Fibroblast of pulmonary artery (primary cell): ENCODE results near the gene LTBP1.

ENCODE experiments used
- DNase-seq: peaks from one replicate; pipeline ENCODE4 v3.0.0-alpha.2; 2010; ENCODE audit warnings: low read depth
- H3K4me3 ChIP-seq: replicated peaks from 2 replicates; pipeline ENCODE4 v1.5.1; 2011; ENCODE audit warnings: low read depth, mild to moderate bottlenecking, control low read depth, low read length, moderate library complexity
- CTCF ChIP-seq: IDR thresholded peaks from 2 replicates; pipeline ENCODE4 v1.5.1; 2011; ENCODE audit warnings: mild to moderate bottlenecking, control low read depth, low read length, inconsistent platforms; ENCODE audit errors: missing control alignments

The LTBP1 gene

GRCh38 chr2:32942793-32943485 is 3.8 kb upstream of the LTBP1 start:
- no peak for TF ChIP-seq CTCF
- H3K4me3 ChIP-seq, result no peak overlapping the region
- no peak for DNase-seq

GRCh38 chr2:32945286-32945685 is 1.5 kb upstream of the LTBP1 start:
- no peak for DNase-seq
- H3K4me3 ChIP-seq, result no peak overlapping the region

GRCh38 chr2:32947076-32947483 is 327 bp downstream of the LTBP1 start:
- no peak for DNase-seq
- no peak for TF ChIP-seq CTCF
- peak overlapping the region; percentile 76 for H3K4me3 ChIP-seq

More at GRCh38 chr2:32945286-32945685, 1.5 kb upstream of the LTBP1 start:
- no peak for TF ChIP-seq CTCF

- peak; percentile 58 for DNase-seq
- H3K4me3 ChIP-seq, result peak overlapping the region; percentile 76
These were observed 861 bp downstream of the LTBP1 start for GRCh38 chr2:32947484-32948143.

GRCh38 chr2:32948266-32948665 is 1.5 kb downstream of the LTBP1 start:
- H3K4me3 ChIP-seq, result peak overlapping the region; percentile 76
- DNase-seq, result no peak
- TF ChIP-seq CTCF, result no peak

More at GRCh38 chr2:32947484-32948143, 861 bp downstream of the LTBP1 start:
- TF ChIP-seq CTCF, result no peak

GRCh38 chr2:32949260-32949659 is 2.5 kb downstream of the LTBP1 start:
- TF ChIP-seq CTCF, result no peak
- H3K4me3 ChIP-seq, result no peak overlapping the region
- no peak for DNase-seq

GRCh38 chr2:32951672-32952071 is 4.9 kb downstream of the LTBP1 start:
- no peak for TF ChIP-seq CTCF
- DNase-seq, result no peak
- no peak overlapping the region for H3K4me3 ChIP-seq
